HEK293 (cell line): ENCODE results near the gene ITGA11.
A peak's percentile ranks its signal among the peaks of the same experiment; 100 is the strongest.

Experiments used
- CTCF ChIP-seq: fragments of 450-650 bp; formaldehyde crosslinking; IDR thresholded peaks from 2 replicates; pipeline ENCODE4 v1.5.1; 2016; ENCODE audit warnings: missing biosample characterization, missing genetic modification characterization
- KLF7 ChIP-seq: fragments of 450-650 bp; formaldehyde crosslinking; IDR thresholded peaks from 2 replicates; pipeline ENCODE4 v1.5.1; 2016; ENCODE audit warnings: missing biosample characterization, missing genetic modification characterization, borderline replicate concordance
- MYNN ChIP-seq: fragments of 450-650 bp; formaldehyde crosslinking; IDR thresholded peaks from 2 replicates; pipeline ENCODE4 v1.5.1; 2016; ENCODE audit warnings: missing biosample characterization, missing genetic modification characterization, borderline replicate concordance
- PATZ1 ChIP-seq: fragments of 450-650 bp; formaldehyde crosslinking; IDR thresholded peaks from 2 replicates; pipeline ENCODE4 v1.5.1; 2016; ENCODE audit warnings: missing biosample characterization, missing genetic modification characterization
- ZBTB1 ChIP-seq: fragments of 450-650 bp; formaldehyde crosslinking; IDR thresholded peaks from 2 replicates; pipeline ENCODE4 v1.5.1; 2016; ENCODE audit warnings: missing biosample characterization, missing genetic modification characterization
- ZNF146 ChIP-seq: fragments of 450-650 bp; formaldehyde crosslinking; IDR thresholded peaks from 2 replicates; pipeline ENCODE4 v1.5.1; 2016; ENCODE audit warnings: missing biosample characterization, missing genetic modification characterization
- ZNF157 ChIP-seq: fragments of 450-650 bp; formaldehyde crosslinking; IDR thresholded peaks from 2 replicates; pipeline ENCODE4 v1.5.1; 2016; ENCODE audit warnings: missing biosample characterization, missing genetic modification characterization
- ZNF211 ChIP-seq: fragments of 450-650 bp; formaldehyde crosslinking; IDR thresholded peaks from 2 replicates; pipeline ENCODE4 v1.5.1; 2016; ENCODE audit warnings: low read depth, missing biosample characterization, missing genetic modification characterization
- ZNF221 ChIP-seq: fragments of 450-650 bp; formaldehyde crosslinking; IDR thresholded peaks from 2 replicates; pipeline ENCODE4 v1.5.1; 2017; ENCODE audit warnings: missing biosample characterization, missing genetic modification characterization, borderline replicate concordance
- ZNF341 ChIP-seq: fragments of 450-650 bp; formaldehyde crosslinking; IDR thresholded peaks from 2 replicates; pipeline ENCODE4; 2016; ENCODE audit warnings: low read depth, missing biosample characterization, missing genetic modification characterization
- ZNF513 ChIP-seq: fragments of 450-650 bp; IDR thresholded peaks from 2 replicates; pipeline ENCODE4 v1.5.1; 2018; ENCODE audit warnings: missing biosample characterization, missing genetic modification characterization
- ZNF664 ChIP-seq: fragments of 450-650 bp; formaldehyde crosslinking; IDR thresholded peaks from 2 replicates; pipeline ENCODE4 v1.5.1; 2016; ENCODE audit warnings: missing biosample characterization, missing genetic modification characterization
- ZSCAN18 ChIP-seq: fragments of 450-650 bp; formaldehyde crosslinking; IDR thresholded peaks from 2 replicates; pipeline ENCODE4 v1.5.1; 2016; ENCODE audit warnings: missing biosample characterization, missing genetic modification characterization

- TF ChIP-seq ZBTB1 (tag by site-specific recombination) (no peak), CTCF (tag by site-specific recombination) (no peak), ZNF157 (tag by site-specific recombination) (0 out of 2 replicates have a peak, but pooled peaks have one; percentile 34), ZNF221 (no peak), ZSCAN18 (tag by site-specific recombination) (no peak), ZNF664 (tag by site-specific recombination) (0 out of 2 replicates have a peak, but pooled peaks have one; percentile 26), ZNF341 (tag by site-specific recombination) (no peak), MYNN (0 out of 2 replicates have a peak, but pooled peaks have one; percentile 12), ZNF146 (tag by site-specific recombination) (0 out of 2 replicates have a peak, but pooled peaks have one; percentile 27), ZNF211 (tag by site-specific recombination) (no peak), ZNF513 (no peak; the same call in 1 of the 2 replicates), KLF7 (tag by site-specific recombination) (peak; percentile 82; the same call in 1 of the 2 replicates), PATZ1 (tag by site-specific recombination) (peak; percentile 99)
Observed at GRCh38 chr15:68278595-68279405, 153.2 kb downstream of the ITGA11 start.
